IPS-NIHi7 (cell line): Measurements from ENCODE around the gene MSMP.
A peak's percentile ranks its signal among the peaks of the same experiment; 100 is the strongest.

Experiments used
- DNase-seq: peaks from one replicate; pipeline ENCODE4 v3.0.0; 2012; ENCODE audit warnings: mixed read lengths; ENCODE audit errors: extremely low spot score

MSMP gene

GRCh38 chr9:35771534-35771933, 17.5 kb upstream of the MSMP start:
- DNase-seq: no peak

- no peak for DNase-seq
Measured at GRCh38 chr9:35771075-35771433, 17.0 kb upstream of the MSMP start.

GRCh38 chr9:35769763-35770162, 15.7 kb upstream of the MSMP start:
- DNase-seq: no peak

GRCh38 chr9:35767458-35767857, 13.4 kb upstream of the MSMP start:
- no peak for DNase-seq

- no peak for DNase-seq
Measured at GRCh38 chr9:35766997-35767396, 12.9 kb upstream of the MSMP start.

GRCh38 chr9:35763803-35764202, 9.7 kb upstream of the MSMP start:
- no peak for DNase-seq

- DNase-seq: no peak
Measured at GRCh38 chr9:35763181-35763580, 9.1 kb upstream of the MSMP start.

- no peak for DNase-seq
Measured at GRCh38 chr9:35760651-35761050, 6.6 kb upstream of the MSMP start.

GRCh38 chr9:35759795-35760194, 5.7 kb upstream of the MSMP start:
- no peak for DNase-seq

GRCh38 chr9:35758475-35759050, 4.5 kb upstream of the MSMP start:
- DNase-seq: no peak

GRCh38 chr9:35757892-35758275, 3.8 kb upstream of the MSMP start:
- DNase-seq: no peak

- peak; percentile 55 for DNase-seq
Measured at GRCh38 chr9:35757226-35757891, 3.3 kb upstream of the MSMP start.

GRCh38 chr9:35756275-35757225, 2.5 kb upstream of the MSMP start:
- peak; percentile 63 for DNase-seq

GRCh38 chr9:35755071-35755470, 995 bp upstream of the MSMP start:
- no peak for DNase-seq

GRCh38 chr9:35753466-35753865, 610 bp downstream of the MSMP start:
- no peak for DNase-seq

GRCh38 chr9:35750256-35750531, 3.9 kb downstream of the MSMP start:
- no peak for DNase-seq

- no peak for DNase-seq
Measured at GRCh38 chr9:35749515-35750255, 4.4 kb downstream of the MSMP start.

- peak; percentile 81 for DNase-seq
Measured at GRCh38 chr9:35748858-35749514, 5.1 kb downstream of the MSMP start, which contains the start of the genes GBA2 and RGP1. TSS of gene GBA2 (minus strand) at chr9:35749228. CDS start at chr9:35748704, 524 bp downstream. TSS of gene RGP1 (plus strand) at chr9:35749287. CDS start at chr9:35749756, 469 bp downstream.

- DNase-seq: no peak
Measured at GRCh38 chr9:35748242-35748857, 5.7 kb downstream of the MSMP start.

- no peak for DNase-seq
Measured at GRCh38 chr9:35746583-35746982, 7.5 kb downstream of the MSMP start.

GRCh38 chr9:35745569-35745968, 8.5 kb downstream of the MSMP start:
- no peak for DNase-seq
